Astrocyte of the cerebellum (primary cell): ENCODE results near the gene SNX9.

Source experiments
- DNase-seq: peaks from one replicate; pipeline ENCODE4 v3.0.0-alpha.2; 2011; ENCODE audit warnings: low read depth
- H3K4me3 ChIP-seq: 2 replicates; pipeline ENCODE4 v1.5.1; 2011; ENCODE audit warnings: mild to moderate bottlenecking, low read depth, low read length, moderate library complexity
- in situ Hi-C: cut with HindIII; loops from 2 replicates; pipeline ENCODE4 v1.10.0; 2017; ENCODE audit warnings: low sequenced_read_pairs
- TF ChIP-seq, protein P1 (sequence below): IDR thresholded peaks from 2 replicates; pipeline ENCODE4 v1.5.1; 2012; ENCODE audit warnings: low read length, low read depth, moderate library complexity, mild to moderate bottlenecking; ENCODE audit errors: missing control alignments

The SNX9 gene

DNA sequence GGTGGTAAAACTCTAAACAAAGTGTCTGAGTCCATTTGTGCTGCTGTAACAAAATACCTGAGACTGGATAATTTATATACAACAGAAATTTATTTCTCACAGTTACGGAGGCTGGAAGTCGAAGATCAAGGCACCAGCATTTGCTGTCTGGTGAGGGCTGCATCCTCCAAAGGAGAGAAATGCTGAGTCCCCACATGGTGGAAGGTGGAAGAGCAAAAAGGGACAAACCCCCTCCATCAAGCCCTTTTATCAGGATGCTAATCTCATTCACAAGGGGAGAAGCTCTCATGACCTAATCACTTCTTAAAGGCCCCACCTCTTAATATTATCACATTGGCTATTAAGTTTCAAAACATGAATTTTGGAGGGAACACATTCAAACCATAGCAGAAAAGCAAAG, 102.7 kb downstream of the SNX9 start:
- no peak for DNase-seq
- TF ChIP-seq, protein P1, sequence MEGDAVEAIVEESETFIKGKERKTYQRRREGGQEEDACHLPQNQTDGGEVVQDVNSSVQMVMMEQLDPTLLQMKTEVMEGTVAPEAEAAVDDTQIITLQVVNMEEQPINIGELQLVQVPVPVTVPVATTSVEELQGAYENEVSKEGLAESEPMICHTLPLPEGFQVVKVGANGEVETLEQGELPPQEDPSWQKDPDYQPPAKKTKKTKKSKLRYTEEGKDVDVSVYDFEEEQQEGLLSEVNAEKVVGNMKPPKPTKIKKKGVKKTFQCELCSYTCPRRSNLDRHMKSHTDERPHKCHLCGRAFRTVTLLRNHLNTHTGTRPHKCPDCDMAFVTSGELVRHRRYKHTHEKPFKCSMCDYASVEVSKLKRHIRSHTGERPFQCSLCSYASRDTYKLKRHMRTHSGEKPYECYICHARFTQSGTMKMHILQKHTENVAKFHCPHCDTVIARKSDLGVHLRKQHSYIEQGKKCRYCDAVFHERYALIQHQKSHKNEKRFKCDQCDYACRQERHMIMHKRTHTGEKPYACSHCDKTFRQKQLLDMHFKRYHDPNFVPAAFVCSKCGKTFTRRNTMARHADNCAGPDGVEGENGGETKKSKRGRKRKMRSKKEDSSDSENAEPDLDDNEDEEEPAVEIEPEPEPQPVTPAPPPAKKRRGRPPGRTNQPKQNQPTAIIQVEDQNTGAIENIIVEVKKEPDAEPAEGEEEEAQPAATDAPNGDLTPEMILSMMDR = no peak
- H3K4me3 ChIP-seq = no peak overlapping the region
- in situ Hi-C loops = no loop called here

DNA sequence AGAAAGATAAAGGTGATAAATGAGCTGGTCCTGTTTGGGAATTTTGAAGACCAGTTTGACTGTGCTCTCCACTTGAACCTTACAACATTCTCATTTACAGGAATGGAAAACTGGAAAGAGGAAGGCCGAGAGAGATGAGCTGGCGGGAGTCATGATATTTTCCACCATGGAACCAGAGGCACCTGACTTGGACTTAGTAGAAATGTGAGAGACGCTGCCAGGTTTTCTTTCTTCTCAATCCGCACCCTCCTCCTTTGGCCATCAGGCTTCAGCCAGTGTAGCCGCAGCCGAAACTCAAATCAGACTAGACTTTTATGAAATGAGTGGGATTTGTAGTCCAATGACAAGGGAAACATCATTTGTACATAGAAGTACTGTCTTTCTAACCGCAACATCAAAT, 104.0 kb downstream of the SNX9 start:
- no peak for DNase-seq
- H3K4me3 ChIP-seq = no peak overlapping the region
- TF ChIP-seq, protein P1 = no peak
- in situ Hi-C loops = no loop called here

DNA sequence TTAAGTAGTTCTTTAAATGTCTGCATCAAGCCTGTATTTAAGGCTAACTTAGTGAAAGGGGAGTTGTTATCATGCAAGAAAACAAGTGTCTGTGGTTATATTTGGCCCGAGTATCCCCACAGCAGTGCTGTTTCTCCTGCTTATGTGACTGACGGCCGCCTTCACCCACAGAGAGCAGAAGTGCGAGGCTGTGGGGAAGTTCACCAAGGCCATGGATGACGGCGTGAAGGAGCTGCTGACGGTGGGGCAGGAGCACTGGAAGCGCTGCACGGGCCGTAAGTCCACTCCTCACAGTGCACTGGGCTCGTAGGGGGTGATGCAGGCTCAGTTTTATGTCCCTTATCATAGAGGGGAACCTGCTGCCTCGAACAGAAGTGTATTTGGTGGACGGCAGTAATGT, 105.4 kb downstream of the SNX9 start:
- no peak for DNase-seq
- no peak overlapping the region for H3K4me3 ChIP-seq
- TF ChIP-seq, protein P1 = no peak
- in situ Hi-C loops = no loop called here

DNA sequence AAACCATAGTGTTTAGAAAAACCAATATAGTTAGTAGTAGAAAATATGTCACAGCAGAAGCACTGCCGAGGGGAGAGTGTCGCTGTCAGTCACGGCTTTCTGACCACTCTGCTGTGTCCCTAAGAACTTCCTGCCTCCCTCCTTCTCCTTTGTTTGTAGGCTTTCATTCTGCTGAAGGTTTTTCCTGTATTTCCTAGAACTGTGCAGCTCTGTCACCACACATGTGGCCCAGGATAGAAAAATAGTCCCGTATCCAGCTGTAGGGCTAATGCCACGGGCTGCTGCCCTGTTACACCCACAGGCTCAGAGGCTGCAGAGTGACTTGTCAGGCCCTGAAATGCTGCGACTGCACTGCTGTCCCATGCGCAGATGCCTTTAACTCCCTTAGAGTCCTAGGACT, 106.0 kb downstream of the SNX9 start:
- TF ChIP-seq, protein P1 = no peak
- H3K4me3 ChIP-seq = no peak overlapping the region
- in situ Hi-C loops = no loop called here
- DNase-seq = no peak

DNA sequence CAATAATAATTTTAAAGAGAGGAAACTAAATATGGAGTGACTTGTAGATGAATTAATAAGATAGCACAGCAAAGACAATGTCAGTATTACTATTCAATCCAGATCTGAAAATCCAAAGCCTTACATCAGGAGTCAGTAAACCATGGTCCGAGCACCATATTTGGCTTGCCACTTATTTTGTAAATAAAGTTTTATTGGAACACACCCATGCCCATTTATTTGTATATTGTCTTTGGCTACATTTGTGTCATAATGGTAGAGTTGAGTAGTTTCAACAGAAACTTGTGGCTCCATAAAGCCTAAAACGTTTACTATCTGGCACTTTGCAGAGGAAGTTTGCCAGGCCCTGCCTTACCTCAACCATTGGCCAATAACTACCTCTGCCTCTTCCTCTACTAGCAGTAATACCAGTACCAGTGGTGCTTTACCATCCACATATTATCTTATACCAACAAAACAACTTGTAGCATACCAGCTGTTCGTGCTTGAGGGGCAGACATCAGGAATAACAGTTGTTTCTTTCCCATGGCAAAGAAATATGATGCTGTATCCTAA, 106.8 kb downstream of the SNX9 start:
- TF ChIP-seq, protein P1 = no peak
- in situ Hi-C loops = no loop called here
- DNase-seq = no peak
- no peak overlapping the region for H3K4me3 ChIP-seq

DNA sequence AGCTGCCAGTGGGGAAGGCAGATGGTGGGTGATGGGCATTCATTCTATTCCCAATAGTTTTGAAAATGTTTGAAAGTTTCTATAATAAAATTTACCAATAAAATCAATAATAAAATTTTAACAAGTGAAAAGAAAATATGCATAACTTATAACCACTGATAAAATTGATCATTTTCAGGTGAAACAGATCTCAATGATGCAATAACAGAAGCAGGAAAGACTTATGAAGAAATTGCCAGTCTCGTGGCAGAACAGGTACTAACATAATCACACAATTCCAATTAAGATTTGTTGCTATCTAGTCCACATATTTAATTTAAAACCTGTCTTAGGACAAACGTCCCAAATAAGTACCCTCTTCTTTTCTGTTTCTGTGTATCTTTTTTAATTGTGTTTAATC, 112.7 kb downstream of the SNX9 start:
- TF ChIP-seq, protein P1 = no peak
- in situ Hi-C loops = no loop called here
- no peak for DNase-seq
- no peak overlapping the region for H3K4me3 ChIP-seq

DNA sequence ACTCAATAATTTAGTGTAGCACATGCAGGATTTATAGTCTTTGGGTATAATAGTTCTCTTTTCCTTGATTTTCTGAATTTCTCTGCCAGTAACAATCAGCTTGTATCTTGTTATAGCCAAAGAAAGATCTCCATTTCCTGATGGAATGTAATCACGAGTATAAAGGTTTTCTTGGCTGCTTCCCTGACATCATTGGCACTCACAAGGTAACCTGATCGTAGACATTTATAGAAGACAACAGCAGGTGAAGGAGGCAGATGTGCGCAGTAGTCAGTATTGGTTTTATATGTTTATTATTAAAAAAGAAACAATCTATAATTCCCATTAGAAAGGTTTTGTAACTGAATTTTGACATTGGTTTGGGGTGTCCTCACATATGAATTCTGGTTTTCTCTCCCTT, 114.3 kb downstream of the SNX9 start:
- DNase-seq = no peak
- in situ Hi-C loops = no loop called here
- TF ChIP-seq, protein P1 = no peak
- H3K4me3 ChIP-seq = no peak overlapping the region
